ENCODE results near the gene FAM131C. TPM values are rescaled to one million over a fixed set of nuclear protein-coding genes. Genes with fewer than 3 reads are reported as not detected.

Gene FAM131C
- total and polyA plus RNA-seq, 10 of the 15 experiments (the other 5 are each of a cell fraction or from before 2014, with no cell fraction given) = 0.03 TPM; not detected in 9

DNA sequence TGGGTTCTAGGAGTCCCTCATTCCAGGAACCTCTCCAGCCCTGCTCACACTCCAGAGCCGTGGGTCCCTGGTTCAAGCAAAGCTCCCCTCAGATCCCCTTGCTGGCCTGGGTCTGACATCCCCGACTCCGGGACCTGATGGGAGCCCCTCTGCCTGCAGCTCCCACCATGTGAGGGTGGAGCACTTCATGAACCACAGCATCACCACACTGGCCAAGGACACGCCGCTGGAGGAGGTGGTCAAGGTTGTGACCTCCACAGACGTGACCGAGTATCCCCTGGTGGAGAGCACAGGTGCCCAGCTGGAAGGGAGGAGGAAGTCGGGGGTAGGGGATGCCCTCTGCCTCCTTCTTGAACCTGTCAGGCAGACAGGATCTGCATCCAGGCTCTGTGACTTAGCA, 41.9 kb downstream of the FAM131C start:
- ATAC-seq (no peak), FAIRE-seq (no peak), DNase-seq (ENCODE audit: low read depth, low spot score) (no peak)
- no peaks in the 10 kb centered on the region for H3K27me3 ChIP-seq (replicated peaks in 1 of 2; ENCODE audit: control insufficient read depth in 2 of 2, insufficient read depth in 2 of 2, low read length in 1 of 2)
- ChIA-PET RAD21 (ENCODE audit: unreplicated experiment) (interaction anchor here (0.8 to 2.5 kb wide), 4 partner anchors 8 to 237 kb away, joined by 3 to 26 read pairs (median 4); no protein-coding TSS in a partner anchor), CTCF (interaction anchor here (1.0 to 2.8 kb wide), 5 partner anchors 20 to 240 kb away, joined by 3 to 37 read pairs (median 3); no protein-coding TSS in a partner anchor), SMC1A (ENCODE audit: uncharacterized antibody, unreplicated experiment) (interaction anchor here (0.6 to 3.6 kb wide), 3 partner anchors 21 to 67 kb away, joined by 3 to 17 read pairs (median 11); no protein-coding TSS in a partner anchor), POLR2A (interaction anchor here (0.6 kb wide), 1 partner anchor 18 kb away, joined by 3 read pairs; no protein-coding TSS in a partner anchor)
- no peak overlapping the region for H3K27ac ChIP-seq (ENCODE audit: control insufficient read depth, insufficient read depth)
- H2AFZ ChIP-seq (ENCODE audit: control insufficient read depth, low read depth, low read length) = no peak overlapping the region
- H3K9ac ChIP-seq (ENCODE audit: control insufficient read depth, insufficient read depth, low read length) = no peak overlapping the region
- BruUV-seq (replicated peaks) = no TSS peak
- in situ Hi-C loops (cut with MboI) = no loop called here
- H3K36me3 ChIP-seq (ENCODE audit: control insufficient read depth in 2 of 2, insufficient read depth in 2 of 2, low read length in 1 of 2) = no peaks in the 10 kb centered on the region
- no peaks in the 10 kb centered on the region for H3K79me2 ChIP-seq (ENCODE audit: control insufficient read depth, insufficient read depth, low read length)
- H3K9me3 ChIP-seq (replicated peaks; ENCODE audit: control insufficient read depth, insufficient read depth, low read length) = no peaks in the 10 kb centered on the region
- no peaks in the 10 kb centered on the region for H4K20me1 ChIP-seq (ENCODE audit: control insufficient read depth, insufficient read depth)
- H3K4me2 ChIP-seq (ENCODE audit: control insufficient read depth, insufficient read depth) = no peak overlapping the region
- H3K4me1 ChIP-seq (ENCODE audit: control insufficient read depth, insufficient read depth, low read length) = no peaks in the 10 kb centered on the region
- WGBS (ENCODE audit: insufficient coverage, insufficient replicate concordance, low lambda C conversion rate, missing lambda C conversion rate) = 5% methylated on average over 8 of the region's 8 CpGs
- intact Hi-C loops (cut with micrococcal nuclease; ENCODE audit: unreplicated experiment) = no loop called here
- no peak overlapping the region for H3K4me3 ChIP-seq
- TF ChIP-seq FOXK2 (IDR thresholded peaks at IDR 0.05) (no peak), YY1 (IDR thresholded peaks at IDR 0.05; ENCODE audit: low read depth, low read length) (no peak), NRF1 (conservative IDR thresholded peaks at IDR 0.05; ENCODE audit: low read depth, low read length) (no peak), TAF1 (IDR thresholded peaks at IDR 0.05; ENCODE audit: borderline replicate concordance, low read depth, low read length) (no peak), STAT1 (conservative IDR thresholded peaks at IDR 0.05) (no peak), SP1 (IDR thresholded peaks at IDR 0.05; ENCODE audit: low read depth, low read length) (no peak), EED (IDR thresholded peaks at IDR 0.05; ENCODE audit: low read depth) (no peak)
- TF ChIP-seq, protein P1, sequence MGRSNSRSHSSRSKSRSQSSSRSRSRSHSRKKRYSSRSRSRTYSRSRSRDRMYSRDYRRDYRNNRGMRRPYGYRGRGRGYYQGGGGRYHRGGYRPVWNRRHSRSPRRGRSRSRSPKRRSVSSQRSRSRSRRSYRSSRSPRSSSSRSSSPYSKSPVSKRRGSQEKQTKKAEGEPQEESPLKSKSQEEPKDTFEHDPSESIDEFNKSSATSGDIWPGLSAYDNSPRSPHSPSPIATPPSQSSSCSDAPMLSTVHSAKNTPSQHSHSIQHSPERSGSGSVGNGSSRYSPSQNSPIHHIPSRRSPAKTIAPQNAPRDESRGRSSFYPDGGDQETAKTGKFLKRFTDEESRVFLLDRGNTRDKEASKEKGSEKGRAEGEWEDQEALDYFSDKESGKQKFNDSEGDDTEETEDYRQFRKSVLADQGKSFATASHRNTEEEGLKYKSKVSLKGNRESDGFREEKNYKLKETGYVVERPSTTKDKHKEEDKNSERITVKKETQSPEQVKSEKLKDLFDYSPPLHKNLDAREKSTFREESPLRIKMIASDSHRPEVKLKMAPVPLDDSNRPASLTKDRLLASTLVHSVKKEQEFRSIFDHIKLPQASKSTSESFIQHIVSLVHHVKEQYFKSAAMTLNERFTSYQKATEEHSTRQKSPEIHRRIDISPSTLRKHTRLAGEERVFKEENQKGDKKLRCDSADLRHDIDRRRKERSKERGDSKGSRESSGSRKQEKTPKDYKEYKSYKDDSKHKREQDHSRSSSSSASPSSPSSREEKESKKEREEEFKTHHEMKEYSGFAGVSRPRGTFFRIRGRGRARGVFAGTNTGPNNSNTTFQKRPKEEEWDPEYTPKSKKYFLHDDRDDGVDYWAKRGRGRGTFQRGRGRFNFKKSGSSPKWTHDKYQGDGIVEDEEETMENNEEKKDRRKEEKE (IDR thresholded peaks at IDR 0.05) = no peak
- TF ChIP-seq, protein P2, sequence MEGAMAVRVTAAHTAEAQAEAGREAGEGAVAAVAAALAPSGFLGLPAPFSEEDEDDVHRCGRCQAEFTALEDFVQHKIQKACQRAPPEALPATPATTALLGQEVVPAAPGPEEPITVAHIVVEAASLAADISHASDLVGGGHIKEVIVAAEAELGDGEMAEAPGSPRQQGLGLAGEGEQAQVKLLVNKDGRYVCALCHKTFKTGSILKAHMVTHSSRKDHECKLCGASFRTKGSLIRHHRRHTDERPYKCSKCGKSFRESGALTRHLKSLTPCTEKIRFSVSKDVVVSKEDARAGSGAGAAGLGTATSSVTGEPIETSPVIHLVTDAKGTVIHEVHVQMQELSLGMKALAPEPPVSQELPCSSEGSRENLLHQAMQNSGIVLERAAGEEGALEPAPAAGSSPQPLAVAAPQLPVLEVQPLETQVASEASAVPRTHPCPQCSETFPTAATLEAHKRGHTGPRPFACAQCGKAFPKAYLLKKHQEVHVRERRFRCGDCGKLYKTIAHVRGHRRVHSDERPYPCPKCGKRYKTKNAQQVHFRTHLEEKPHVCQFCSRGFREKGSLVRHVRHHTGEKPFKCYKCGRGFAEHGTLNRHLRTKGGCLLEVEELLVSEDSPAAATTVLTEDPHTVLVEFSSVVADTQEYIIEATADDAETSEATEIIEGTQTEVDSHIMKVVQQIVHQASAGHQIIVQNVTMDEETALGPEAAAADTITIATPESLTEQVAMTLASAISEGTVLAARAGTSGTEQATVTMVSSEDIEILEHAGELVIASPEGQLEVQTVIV (IDR thresholded peaks at IDR 0.05; ENCODE audit: borderline replicate concordance, partially characterized antibody) = no peak
- TF ChIP-seq, protein P3, sequence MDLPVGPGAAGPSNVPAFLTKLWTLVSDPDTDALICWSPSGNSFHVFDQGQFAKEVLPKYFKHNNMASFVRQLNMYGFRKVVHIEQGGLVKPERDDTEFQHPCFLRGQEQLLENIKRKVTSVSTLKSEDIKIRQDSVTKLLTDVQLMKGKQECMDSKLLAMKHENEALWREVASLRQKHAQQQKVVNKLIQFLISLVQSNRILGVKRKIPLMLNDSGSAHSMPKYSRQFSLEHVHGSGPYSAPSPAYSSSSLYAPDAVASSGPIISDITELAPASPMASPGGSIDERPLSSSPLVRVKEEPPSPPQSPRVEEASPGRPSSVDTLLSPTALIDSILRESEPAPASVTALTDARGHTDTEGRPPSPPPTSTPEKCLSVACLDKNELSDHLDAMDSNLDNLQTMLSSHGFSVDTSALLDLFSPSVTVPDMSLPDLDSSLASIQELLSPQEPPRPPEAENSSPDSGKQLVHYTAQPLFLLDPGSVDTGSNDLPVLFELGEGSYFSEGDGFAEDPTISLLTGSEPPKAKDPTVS (IDR thresholded peaks at IDR 0.05; ENCODE audit: low read depth, low read length) = no peak
- TF ChIP-seq, protein P4, sequence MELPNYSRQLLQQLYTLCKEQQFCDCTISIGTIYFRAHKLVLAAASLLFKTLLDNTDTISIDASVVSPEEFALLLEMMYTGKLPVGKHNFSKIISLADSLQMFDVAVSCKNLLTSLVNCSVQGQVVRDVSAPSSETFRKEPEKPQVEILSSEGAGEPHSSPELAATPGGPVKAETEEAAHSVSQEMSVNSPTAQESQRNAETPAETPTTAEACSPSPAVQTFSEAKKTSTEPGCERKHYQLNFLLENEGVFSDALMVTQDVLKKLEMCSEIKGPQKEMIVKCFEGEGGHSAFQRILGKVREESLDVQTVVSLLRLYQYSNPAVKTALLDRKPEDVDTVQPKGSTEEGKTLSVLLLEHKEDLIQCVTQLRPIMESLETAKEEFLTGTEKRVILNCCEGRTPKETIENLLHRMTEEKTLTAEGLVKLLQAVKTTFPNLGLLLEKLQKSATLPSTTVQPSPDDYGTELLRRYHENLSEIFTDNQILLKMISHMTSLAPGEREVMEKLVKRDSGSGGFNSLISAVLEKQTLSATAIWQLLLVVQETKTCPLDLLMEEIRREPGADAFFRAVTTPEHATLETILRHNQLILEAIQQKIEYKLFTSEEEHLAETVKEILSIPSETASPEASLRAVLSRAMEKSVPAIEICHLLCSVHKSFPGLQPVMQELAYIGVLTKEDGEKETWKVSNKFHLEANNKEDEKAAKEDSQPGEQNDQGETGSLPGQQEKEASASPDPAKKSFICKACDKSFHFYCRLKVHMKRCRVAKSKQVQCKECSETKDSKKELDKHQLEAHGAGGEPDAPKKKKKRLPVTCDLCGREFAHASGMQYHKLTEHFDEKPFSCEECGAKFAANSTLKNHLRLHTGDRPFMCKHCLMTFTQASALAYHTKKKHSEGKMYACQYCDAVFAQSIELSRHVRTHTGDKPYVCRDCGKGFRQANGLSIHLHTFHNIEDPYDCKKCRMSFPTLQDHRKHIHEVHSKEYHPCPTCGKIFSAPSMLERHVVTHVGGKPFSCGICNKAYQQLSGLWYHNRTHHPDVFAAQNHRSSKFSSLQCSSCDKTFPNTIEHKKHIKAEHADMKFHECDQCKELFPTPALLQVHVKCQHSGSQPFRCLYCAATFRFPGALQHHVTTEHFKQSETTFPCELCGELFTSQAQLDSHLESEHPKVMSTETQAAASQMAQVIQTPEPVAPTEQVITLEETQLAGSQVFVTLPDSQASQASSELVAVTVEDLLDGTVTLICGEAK (IDR thresholded peaks at IDR 0.05; ENCODE audit: borderline replicate concordance) = no peak
- TF ChIP-seq, protein P5, sequence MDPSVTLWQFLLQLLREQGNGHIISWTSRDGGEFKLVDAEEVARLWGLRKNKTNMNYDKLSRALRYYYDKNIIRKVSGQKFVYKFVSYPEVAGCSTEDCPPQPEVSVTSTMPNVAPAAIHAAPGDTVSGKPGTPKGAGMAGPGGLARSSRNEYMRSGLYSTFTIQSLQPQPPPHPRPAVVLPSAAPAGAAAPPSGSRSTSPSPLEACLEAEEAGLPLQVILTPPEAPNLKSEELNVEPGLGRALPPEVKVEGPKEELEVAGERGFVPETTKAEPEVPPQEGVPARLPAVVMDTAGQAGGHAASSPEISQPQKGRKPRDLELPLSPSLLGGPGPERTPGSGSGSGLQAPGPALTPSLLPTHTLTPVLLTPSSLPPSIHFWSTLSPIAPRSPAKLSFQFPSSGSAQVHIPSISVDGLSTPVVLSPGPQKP (IDR thresholded peaks at IDR 0.05; ENCODE audit: low read depth, low read length) = no peak

Measured in GM12878 (cell line).